ENCODE results near the gene PYDC1. TPM values are rescaled to one million over a fixed set of nuclear protein-coding genes. Genes with fewer than 3 reads are reported as not detected.

The PYDC1 gene
- total RNA-seq, 2 experiments from 2014 or later = not detected

DNA sequence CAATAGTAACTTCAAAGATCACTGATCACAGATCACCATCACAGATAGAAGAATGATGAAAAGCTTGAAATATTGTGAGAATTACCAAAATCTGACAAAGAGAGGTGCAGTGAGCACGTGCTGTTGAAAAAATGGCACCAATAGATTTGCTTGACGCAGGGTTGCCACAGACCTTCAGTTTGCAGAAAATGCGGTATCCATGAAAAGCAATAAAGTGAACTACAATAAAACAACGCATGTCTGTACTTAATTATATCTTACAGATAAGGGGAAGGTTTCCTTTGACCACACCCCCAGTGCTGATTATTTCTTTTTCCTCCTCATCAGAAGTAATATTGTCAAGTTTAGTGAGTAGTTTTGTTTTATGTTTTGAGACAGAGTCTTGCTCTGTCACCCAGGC, 21.1 kb upstream of the PYDC1 start:
- Mint-ChIP-seq H3K27me3 (no peaks in the 10 kb centered on the region), H3K4me1 (no peaks in the 10 kb centered on the region), H3K4me3 (no peak overlapping the region)

DNA sequence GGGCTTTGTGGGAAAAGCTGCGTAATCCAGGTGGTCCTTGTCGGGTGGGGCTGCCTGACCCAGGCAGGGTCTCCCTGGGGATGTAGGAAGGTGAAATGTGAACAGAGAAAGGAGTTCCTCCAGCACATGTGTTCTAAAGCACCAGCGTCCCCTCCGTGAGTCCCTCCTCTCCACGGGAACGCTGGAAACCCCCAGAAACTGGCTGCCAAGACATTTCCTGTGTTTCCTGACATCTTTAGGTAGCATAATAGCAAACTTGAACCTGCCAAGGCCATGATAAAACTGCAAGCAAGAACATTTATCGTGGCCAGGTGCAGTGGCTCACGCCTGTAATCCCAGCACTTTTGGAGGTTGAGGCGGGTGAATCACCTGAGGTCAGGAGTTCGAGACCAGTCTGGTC, 12.6 kb upstream of the PYDC1 start:
- H3K27ac Mint-ChIP-seq = no peak overlapping the region
- no peak for DNase-seq
- H3K27me3 Mint-ChIP-seq = no peaks in the 10 kb centered on the region
- no peak overlapping the region for H3K4me3 Mint-ChIP-seq
- H3K9me3 Mint-ChIP-seq = no peaks in the 10 kb centered on the region
- no peaks in the 10 kb centered on the region for H3K36me3 Mint-ChIP-seq
- no peaks in the 10 kb centered on the region for H3K4me1 Mint-ChIP-seq

More for the DNA sequence above, 21.1 kb upstream of the PYDC1 start:
- Mint-ChIP-seq H3K9me3 (no peaks in the 10 kb centered on the region), H3K36me3 (no peaks in the 10 kb centered on the region), H3K27ac (no peak overlapping the region)
- DNase-seq = no peak

DNA sequence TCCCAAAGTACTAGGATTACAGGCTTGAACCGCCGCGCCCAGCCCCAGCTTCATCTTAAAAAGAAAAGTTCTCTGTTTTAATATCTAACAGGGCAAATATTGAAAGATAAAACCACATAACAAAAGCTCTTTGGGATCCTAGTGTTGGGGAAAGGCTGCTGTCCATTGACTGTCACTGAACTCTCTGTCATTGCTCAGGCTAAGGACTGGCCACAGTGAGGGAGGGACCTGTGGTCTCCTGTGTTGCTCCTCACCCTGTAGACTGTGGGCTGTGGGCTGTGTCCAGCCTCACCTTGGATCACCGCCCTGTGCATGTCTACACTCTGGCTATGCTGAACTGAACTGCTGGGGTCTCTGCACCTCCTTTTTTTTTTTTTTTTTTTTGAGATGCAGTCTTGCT, 11.3 kb upstream of the PYDC1 start:
- no peak for DNase-seq
- Mint-ChIP-seq H3K4me1 (no peaks in the 10 kb centered on the region), H3K27ac (no peak overlapping the region), H3K4me3 (no peak overlapping the region), H3K27me3 (no peaks in the 10 kb centered on the region), H3K9me3 (no peaks in the 10 kb centered on the region), H3K36me3 (no peaks in the 10 kb centered on the region)

DNA sequence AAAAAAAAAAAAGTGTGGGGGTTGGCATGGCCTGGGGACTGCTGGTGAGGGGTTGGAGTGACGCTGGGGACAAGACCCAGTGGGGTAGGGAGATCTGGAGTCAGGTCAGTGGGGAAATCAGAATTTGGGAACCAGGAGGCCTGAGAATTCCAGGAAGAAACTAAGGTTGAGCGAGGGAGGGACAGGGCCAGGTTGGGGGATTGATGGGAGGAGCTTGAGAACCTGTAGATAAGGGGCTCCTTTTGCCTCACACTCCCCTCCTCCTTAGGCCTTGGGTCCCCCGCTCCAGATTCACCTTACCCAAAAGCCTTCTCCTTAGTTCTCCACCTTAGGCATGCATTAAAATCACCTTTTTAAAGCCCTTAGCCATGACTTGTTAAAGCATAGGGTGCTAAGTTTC, 8.3 kb upstream of the PYDC1 start:
- peaks cover 11% of the 10 kb centered on the region for H3K27me3 Mint-ChIP-seq
- H3K4me3 Mint-ChIP-seq = no peak overlapping the region
- no peak for DNase-seq
- H3K36me3 Mint-ChIP-seq = no peaks in the 10 kb centered on the region
- H3K27ac Mint-ChIP-seq = no peak overlapping the region
- H3K9me3 Mint-ChIP-seq = no peaks in the 10 kb centered on the region
- H3K4me1 Mint-ChIP-seq = no peaks in the 10 kb centered on the region

DNA sequence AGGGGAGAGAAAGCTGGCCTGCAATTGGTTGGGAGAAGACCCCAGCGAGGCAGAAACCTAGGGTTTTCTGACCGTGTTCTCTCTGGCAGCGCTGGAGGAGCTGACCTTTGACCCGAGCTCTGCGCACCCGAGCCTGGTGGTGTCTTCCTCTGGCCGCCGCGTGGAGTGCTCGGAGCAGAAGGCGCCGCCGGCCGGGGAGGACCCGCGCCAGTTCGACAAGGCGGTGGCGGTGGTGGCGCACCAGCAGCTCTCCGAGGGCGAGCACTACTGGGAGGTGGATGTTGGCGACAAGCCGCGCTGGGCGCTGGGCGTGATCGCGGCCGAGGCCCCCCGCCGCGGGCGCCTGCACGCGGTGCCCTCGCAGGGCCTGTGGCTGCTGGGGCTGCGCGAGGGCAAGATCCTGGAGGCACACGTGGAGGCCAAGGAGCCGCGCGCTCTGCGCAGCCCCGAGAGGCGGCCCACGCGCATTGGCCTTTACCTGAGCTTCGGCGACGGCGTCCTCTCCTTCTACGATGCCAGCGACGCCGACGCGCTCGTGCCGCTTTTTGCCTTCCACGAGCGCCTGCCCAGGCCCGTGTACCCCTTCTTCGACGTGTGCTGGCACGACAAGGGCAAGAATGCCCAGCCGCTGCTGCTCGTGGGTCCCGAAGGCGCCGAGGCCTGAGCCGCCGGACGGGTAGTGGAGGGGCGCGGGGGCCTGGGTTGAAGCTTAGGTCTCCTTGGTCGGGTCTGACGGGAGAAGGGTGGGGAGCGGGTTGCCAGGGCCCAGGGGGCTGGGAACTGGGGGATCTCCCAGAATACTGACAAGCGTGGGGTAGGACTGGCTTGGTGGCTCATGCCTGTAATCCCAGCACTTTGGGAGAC, 7.4 kb upstream of the PYDC1 start:
- H3K27me3 Mint-ChIP-seq = peaks cover 11% of the 10 kb centered on the region
- no peak overlapping the region for H3K27ac Mint-ChIP-seq
- H3K4me3 Mint-ChIP-seq = no peak overlapping the region
- no peaks in the 10 kb centered on the region for H3K4me1 Mint-ChIP-seq
- H3K36me3 Mint-ChIP-seq = no peaks in the 10 kb centered on the region
- DNase-seq = no peak
- no peaks in the 10 kb centered on the region for H3K9me3 Mint-ChIP-seq

DNA sequence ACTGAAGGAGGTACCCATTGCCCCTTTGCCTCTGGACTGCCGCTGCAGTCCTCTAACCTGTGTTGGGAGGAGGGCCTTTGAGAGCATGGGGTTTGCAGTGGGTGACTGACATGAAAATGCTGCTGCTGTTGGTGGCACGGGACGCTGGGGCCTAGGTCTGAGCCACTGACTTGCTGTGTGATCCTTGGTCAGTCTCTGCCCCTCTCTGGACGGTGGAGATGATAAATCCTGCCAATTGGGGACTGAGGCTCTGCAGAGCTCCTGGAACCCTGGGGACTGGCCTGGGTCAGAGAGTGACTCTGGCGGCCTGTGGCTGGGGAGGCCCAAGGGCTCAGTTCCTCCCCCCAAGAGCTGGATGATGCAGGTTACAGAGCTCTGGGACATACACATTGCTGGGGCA, 6.1 kb upstream of the PYDC1 start:
- H3K9me3 Mint-ChIP-seq = no peaks in the 10 kb centered on the region
- H3K4me3 Mint-ChIP-seq = no peak overlapping the region
- no peak overlapping the region for H3K27ac Mint-ChIP-seq
- H3K4me1 Mint-ChIP-seq = no peaks in the 10 kb centered on the region
- DNase-seq = no peak
- H3K27me3 Mint-ChIP-seq = peaks cover 23% of the 10 kb centered on the region
- H3K36me3 Mint-ChIP-seq = no peaks in the 10 kb centered on the region

DNA sequence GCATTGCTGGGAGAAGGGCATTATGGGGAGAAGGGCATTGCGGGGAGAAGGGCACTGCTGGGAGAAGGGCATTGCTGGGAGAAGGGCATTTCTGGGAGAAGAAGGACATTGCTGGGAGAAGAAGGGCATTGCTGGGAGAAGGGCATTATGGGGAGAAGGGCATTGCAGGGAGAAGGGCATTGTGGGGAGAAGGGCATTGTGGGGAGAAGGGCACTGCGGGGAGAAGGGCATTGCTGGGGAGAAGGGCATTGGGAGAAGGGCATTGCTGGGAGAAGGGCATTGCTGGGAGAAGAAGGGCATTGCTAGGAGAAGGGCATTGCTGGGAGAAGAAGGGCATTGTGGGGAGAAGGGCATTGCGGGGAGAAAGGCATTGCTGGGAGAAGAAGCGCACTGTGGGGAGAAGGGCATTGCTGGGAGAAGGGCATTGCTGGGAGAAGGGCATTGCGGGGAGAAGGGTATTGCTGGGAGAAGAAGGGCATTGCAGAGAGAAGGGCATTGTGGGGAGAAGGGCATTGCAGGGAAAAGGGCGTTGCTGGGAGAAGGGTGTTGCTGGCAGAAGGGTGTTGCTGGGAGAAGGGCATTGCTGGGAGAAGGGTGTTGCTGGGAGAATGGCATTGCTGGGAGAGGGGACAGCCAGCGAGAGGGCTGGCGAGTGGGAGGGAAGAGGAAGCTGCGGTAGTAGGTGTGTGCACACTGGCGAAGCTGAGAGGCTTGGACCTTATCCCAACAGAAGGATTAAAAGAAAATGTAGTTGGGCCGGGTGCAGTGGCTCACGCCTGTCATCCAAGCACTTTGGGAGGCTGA, 4.6 kb upstream of the PYDC1 start:
- H3K9me3 Mint-ChIP-seq = no peaks in the 10 kb centered on the region
- DNase-seq = no peak
- H3K4me3 Mint-ChIP-seq = no peak overlapping the region
- no peaks in the 10 kb centered on the region for H3K36me3 Mint-ChIP-seq
- H3K27ac Mint-ChIP-seq = no peak overlapping the region
- peaks cover 4% of the 10 kb centered on the region for H3K4me1 Mint-ChIP-seq
- H3K27me3 Mint-ChIP-seq = peaks cover 38% of the 10 kb centered on the region

DNA sequence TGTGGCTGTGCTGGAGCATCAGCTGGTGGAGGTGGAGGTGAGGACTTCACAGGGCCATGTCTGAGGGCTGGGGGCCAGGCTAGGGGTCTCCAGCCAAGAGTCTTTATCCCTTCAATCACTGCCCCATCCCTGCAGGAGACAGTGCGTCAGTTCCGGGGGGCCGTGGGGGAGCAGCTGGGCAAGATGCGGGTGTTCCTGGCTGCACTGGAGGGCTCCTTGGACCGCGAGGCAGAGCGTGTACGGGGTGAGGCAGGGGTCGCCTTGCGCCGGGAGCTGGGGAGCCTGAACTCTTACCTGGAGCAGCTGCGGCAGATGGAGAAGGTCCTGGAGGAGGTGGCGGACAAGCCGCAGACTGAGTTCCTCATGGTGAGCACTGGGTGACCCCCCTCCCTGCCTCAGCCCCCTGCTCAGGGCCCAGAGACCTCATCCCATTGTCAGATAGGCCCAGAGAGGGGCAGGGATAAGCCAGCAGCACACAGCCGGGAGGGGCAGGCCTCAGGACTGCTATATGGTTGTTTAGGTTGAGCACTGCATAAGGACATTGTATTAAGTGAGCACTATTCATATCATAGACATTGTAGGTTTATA, 2.3 kb upstream of the PYDC1 start:
- Mint-ChIP-seq H3K9me3 (no peaks in the 10 kb centered on the region), H3K36me3 (no peaks in the 10 kb centered on the region), H3K4me3 (no peak overlapping the region), H3K27me3 (peaks cover 57% of the 10 kb centered on the region), H3K27ac (no peak overlapping the region), H3K4me1 (peaks cover 14% of the 10 kb centered on the region)
- no peak for DNase-seq

DNA sequence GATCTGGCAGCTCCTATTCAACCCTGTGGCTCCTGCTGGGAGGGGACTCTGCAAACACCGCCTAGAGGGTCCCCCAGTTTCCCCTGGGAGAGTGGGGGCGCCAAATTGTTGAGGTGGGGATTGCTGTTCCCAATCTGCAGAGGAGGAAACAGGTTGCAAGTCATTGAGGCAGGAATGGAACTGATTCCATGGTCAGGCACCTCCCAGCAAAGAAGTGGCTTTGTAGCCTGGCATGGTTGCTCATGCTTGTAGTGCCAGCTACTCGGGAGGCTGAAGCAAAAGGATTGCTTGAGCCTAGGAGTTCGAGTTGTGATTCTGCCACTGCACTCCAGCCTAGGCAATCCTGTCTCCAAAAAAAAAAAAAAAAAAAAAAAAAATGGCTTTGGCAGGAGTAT, 198 bp upstream of the PYDC1 start:
- Mint-ChIP-seq H3K36me3 (no peaks in the 10 kb centered on the region), H3K9me3 (no peaks in the 10 kb centered on the region), H3K27me3 (peaks cover 75% of the 10 kb centered on the region), H3K27ac (no peak overlapping the region), H3K4me1 (peaks cover 14% of the 10 kb centered on the region), H3K4me3 (peak overlapping the region; percentile 55)
- DNase-seq = no peak

DNA sequence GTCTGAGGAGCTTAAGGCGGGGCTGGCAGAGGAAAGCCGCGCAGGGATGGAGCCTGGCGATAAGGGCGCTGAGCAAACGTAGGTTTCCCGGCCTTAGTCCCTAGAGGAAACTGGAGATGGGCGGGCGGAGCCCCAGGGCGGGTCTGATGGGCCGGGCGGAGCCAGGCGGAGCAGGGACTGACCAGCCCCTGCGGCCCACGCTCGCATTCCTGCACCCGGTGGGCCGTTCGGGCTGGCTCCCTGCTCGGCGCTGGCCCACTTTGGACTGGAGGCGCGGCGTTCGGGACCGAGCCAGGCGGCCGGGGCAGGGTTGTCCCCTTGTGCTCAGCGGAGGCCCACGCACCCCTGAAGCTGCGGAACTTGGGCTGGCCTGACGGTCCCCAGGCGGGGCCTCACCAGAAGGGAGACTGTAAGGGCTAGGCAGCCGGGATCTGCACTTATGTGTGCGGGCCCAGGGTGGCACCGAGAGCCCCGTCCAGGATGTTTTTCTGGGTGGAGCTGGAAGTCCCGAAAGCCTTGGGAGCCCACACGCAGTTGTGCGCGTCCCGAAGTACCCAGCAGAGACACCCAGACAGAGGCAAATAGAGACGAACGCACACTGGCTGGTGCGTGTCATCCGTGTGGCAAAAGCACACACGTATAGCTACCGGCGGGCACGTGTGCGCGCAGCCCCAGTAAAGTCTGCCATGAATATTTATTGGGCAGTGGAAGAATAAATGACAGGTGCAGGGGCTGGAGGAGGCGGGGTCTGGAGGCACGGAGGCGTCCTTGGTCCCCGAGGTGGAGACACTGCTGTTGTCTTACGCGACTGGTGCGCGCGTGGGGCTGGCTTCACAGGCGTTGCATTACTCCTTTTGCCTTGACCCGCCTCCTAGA, 1.4 kb downstream of the PYDC1 start:
- H3K36me3 Mint-ChIP-seq = no peaks in the 10 kb centered on the region
- H3K9me3 Mint-ChIP-seq = no peaks in the 10 kb centered on the region
- DNase-seq = peak; percentile 31
- H3K4me3 Mint-ChIP-seq = peak overlapping the region; percentile 55
- H3K27ac Mint-ChIP-seq = no peak overlapping the region
- peaks cover 64% of the 10 kb centered on the region for H3K27me3 Mint-ChIP-seq
- peaks cover 17% of the 10 kb centered on the region for H3K4me1 Mint-ChIP-seq

DNA sequence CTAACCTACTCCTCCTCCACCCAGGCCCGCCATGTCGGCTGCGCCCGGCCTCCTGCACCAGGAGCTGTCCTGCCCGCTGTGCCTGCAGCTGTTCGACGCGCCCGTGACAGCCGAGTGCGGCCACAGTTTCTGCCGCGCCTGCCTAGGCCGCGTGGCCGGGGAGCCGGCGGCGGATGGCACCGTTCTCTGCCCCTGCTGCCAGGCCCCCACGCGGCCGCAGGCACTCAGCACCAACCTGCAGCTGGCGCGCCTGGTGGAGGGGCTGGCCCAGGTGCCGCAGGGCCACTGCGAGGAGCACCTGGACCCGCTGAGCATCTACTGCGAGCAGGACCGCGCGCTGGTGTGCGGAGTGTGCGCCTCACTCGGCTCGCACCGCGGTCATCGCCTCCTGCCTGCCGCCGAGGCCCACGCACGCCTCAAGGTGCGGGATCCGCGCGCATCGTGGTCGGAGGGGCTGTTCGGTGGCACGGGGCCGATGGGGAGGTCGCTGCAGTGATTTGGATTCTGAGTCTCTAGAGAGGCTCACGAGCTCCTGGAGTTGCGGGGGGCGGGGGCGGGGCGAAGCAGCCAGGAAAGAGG, 2.1 kb downstream of the PYDC1 start:
- H3K4me1 Mint-ChIP-seq = peaks cover 17% of the 10 kb centered on the region
- H3K27me3 Mint-ChIP-seq = peaks cover 64% of the 10 kb centered on the region
- no peak overlapping the region for H3K27ac Mint-ChIP-seq
- no peaks in the 10 kb centered on the region for H3K9me3 Mint-ChIP-seq
- H3K4me3 Mint-ChIP-seq = peak overlapping the region; percentile 53
- H3K36me3 Mint-ChIP-seq = no peaks in the 10 kb centered on the region
- DNase-seq = no peak

DNA sequence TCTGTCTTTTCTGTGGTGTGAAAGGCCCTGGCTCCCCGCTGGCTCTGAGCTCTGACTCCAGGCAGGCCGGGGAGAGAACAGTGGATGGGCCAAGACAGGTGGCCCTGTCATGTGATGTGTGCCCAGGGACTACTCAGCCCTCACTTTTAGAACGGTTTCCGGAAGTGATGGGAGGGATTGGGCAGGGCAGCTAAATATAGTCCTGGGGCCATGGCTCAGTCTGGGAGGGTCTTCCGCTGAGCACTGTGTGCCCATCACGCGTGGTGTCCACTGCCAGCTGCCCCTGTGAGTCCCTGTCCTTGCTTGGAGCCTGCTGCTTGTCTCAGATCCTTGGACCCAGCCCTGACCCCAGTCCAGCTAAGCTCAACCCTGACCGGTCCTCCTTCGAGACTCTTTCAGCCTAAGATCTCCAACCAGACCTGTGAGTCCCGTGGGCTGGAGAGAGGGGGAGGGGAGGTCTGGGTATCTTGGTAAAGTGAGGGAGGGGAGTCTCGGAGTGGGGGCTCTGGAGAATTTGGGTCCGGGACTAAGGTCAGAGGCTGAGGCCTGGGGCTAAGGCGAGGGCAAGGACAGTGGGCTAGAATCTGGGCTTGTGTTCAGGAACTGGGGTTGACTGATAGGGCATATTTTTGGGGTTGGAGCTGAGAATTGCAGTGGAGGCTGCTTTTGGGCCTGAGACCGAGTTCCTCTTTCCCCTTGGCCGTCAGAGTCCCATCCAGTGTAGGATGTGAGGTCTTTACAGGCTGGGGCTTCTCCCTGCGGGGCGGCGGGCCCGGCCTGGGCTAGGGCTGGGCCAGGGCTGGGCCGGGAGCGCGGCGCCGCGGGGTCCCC, 2.8 kb downstream of the PYDC1 start, which contains the start of gene TRIM72:
Gene TRIM72 (plus strand): TSS at position 243 of the 831 bp plus-strand sequence. CDS start 620 bp downstream, outside the sequence.
- H3K27me3 Mint-ChIP-seq = peaks cover 62% of the 10 kb centered on the region
- no peaks in the 10 kb centered on the region for H3K9me3 Mint-ChIP-seq
- no peak for DNase-seq
- H3K4me3 Mint-ChIP-seq = peak within 1 kb of the TSS; percentile 53
- no peaks in the 10 kb centered on the region for H3K36me3 Mint-ChIP-seq
- no peak within 1 kb of the TSS for H3K27ac Mint-ChIP-seq
- peaks cover 17% of the 10 kb centered on the region for H3K4me1 Mint-ChIP-seq

DNA sequence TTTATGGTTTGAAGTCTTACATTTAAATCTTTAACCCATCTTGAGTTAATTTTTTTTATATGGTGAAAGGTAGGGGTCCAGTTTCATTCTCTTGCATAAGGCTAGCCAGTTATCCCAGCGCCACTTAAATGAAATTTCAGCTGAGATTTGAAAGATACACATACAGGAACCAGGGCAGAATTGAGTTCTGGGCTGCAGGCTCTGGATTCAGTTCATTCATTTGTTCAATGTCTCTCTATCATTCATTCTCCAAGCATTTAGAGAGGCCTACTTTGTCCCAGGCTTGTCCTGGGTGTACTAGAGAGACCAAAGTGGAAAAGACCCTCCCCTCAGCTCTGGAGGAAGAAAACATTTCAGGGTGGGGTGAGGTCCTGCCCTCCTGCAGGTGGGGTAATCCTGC, 3.6 kb downstream of the PYDC1 start:
- H3K4me3 Mint-ChIP-seq = no peak overlapping the region
- H3K27me3 Mint-ChIP-seq = peaks cover 54% of the 10 kb centered on the region
- no peaks in the 10 kb centered on the region for H3K9me3 Mint-ChIP-seq
- peaks cover 17% of the 10 kb centered on the region for H3K4me1 Mint-ChIP-seq
- no peaks in the 10 kb centered on the region for H3K36me3 Mint-ChIP-seq
- no peak for DNase-seq
- no peak overlapping the region for H3K27ac Mint-ChIP-seq
